Mucosa of rectum (tissue), 2 donors: ENCODE data around the gene DAPK3.
"Not testable (repeated sequence)": the region's sequence is repeated elsewhere in the genome, so short reads cannot be mapped to it uniquely, and the experiment has no call there.

Source experiments
- H3K27ac ChIP-seq, 2 donors: one replicate each; pipeline ENCODE4 v1.7.0; 2013; ENCODE audit warnings: inconsistent platforms in 2 of 2, low read depth in 2 of 2, low read length in 2 of 2
- H3K27me3 ChIP-seq, 2 donors: one replicate each; pipeline ENCODE4 v1.7.0; 2013; ENCODE audit warnings: low read length in 2 of 2; ENCODE audit not compliant: control insufficient read depth in 2 of 2, insufficient read depth in 2 of 2
- H3K36me3 ChIP-seq, 2 donors: one replicate each; pipeline ENCODE4 v1.7.0; 2013; ENCODE audit warnings: low read length in 2 of 2; ENCODE audit not compliant: control insufficient read depth in 2 of 2, insufficient read depth in 2 of 2
- H3K4me1 ChIP-seq, 2 donors: one replicate each; pipeline ENCODE4 v1.7.0; 2013; ENCODE audit warnings: low read length in 2 of 2, mild to moderate bottlenecking in 1 of 2; ENCODE audit not compliant: control insufficient read depth in 2 of 2, insufficient read depth in 2 of 2
- H3K4me3 ChIP-seq, 2 donors: one replicate each; pipeline ENCODE4 v1.7.0; 2013; ENCODE audit warnings: low read length in 2 of 2
- H3K9ac ChIP-seq, 2 donors: one replicate each; pipeline ENCODE4 v1.7.0; 2013; ENCODE audit warnings: low read length in 2 of 2, low read depth in 1 of 2, mild to moderate bottlenecking in 1 of 2
- H3K9me3 ChIP-seq, 2 donors: one replicate each; pipeline ENCODE4 v1.7.0; 2013; ENCODE audit warnings: low read length in 2 of 2; ENCODE audit not compliant: control insufficient read depth in 2 of 2
- donor health status: healthy.
- donor health status: Normal muscosa, but diverticular disease.

Gene DAPK3

GRCh38 chr19:3952755-3953276 lies 18.1 kb downstream of the DAPK3 start:
- H3K27me3 ChIP-seq, H3K36me3 ChIP-seq, H3K9ac ChIP-seq, H3K9me3 ChIP-seq, H3K4me3 ChIP-seq, H3K4me1 ChIP-seq, H3K27ac ChIP-seq: not testable (repeated sequence)

GRCh38 chr19:3950871-3951861 lies 19.7 kb downstream of the DAPK3 start:
- Histone ChIP-seq H3K27ac (no peak overlapping the region), H3K4me3 (peak overlapping the region; percentile 17 to 37), H3K9ac (no peak overlapping the region)

GRCh38 chr19:3949997-3950859 lies 20.7 kb downstream of the DAPK3 start:
- H3K4me1 ChIP-seq, result peaks cover 0 to 4% of the 10 kb centered on the region in 2 donors
- no peaks in the 10 kb centered on the region for H3K36me3 ChIP-seq
- H3K9ac ChIP-seq, result peak overlapping the region in 1 of 2 donors; percentile 6
- no peaks in the 10 kb centered on the region for H3K9me3 ChIP-seq
- no peaks in the 10 kb centered on the region for H3K27me3 ChIP-seq
- peak overlapping the region in 1 of 2 donors; percentile 16 for H3K27ac ChIP-seq
- no peak overlapping the region for H3K4me3 ChIP-seq

More at GRCh38 chr19:3950871-3951861, 19.7 kb downstream of the DAPK3 start:
- H3K9me3 ChIP-seq, result no peaks in the 10 kb centered on the region
- H3K27me3 ChIP-seq, result no peaks in the 10 kb centered on the region
- no peaks in the 10 kb centered on the region for H3K36me3 ChIP-seq
- H3K4me1 ChIP-seq, result peaks cover 0 to 4% of the 10 kb centered on the region in 2 donors

DNA sequence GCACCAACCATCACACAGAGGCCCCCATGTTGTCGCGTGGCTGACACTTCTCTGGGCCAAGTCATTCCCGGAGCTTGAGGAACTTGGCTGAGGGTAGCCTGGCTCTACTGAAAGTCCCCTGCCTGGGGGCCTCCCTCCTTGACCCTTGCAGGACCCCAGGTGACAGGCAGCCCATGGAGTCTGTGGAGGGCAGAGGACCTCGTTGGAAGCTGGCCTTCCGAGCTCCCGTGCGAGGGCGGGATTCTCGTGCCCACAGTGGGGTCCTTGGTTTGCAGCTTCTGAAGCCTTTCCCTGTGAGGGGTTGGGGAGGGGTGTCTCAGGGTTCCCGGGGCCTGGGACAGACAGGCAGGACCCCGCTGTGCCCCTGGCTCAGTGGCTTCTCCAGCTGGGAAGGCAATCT lies 21.6 kb downstream of the DAPK3 start:
- Histone ChIP-seq H3K9ac (no peak overlapping the region), H3K4me3 (no peak overlapping the region), H3K27me3 (no peaks in the 10 kb centered on the region), H3K36me3 (no peaks in the 10 kb centered on the region), H3K4me1 (peaks cover 0 to 4% of the 10 kb centered on the region in 2 donors), H3K9me3 (no peaks in the 10 kb centered on the region), H3K27ac (no peak overlapping the region)

GRCh38 chr19:3947316-3947933 lies 23.5 kb downstream of the DAPK3 start:
- not testable (repeated sequence) for H3K27me3 ChIP-seq, H3K4me1 ChIP-seq, H3K9me3 ChIP-seq, H3K9ac ChIP-seq, H3K36me3 ChIP-seq, H3K4me3 ChIP-seq, H3K27ac ChIP-seq

DNA sequence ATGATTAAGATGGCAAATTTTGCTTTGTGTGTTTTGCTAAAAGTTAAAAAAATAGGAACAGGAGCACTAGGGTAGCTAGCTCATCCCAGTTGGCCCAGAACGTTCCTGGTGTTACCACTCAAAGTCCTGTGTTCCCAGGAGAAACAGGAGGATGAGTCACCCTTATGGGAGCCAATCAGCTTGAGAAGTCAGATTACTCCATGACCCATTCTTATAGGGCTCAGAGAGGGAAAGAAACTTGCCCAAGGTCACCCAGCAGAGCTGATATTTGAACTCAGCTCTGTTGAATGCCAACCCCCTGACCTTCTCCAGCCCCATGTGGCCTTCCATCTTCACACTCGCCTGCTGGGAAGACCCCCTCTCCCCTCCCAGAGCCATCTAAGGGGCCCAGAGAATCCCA lies 25.1 kb downstream of the DAPK3 start:
- no peaks in the 10 kb centered on the region for H3K9me3 ChIP-seq
- no peak overlapping the region for H3K4me3 ChIP-seq
- no peaks in the 10 kb centered on the region for H3K27me3 ChIP-seq
- no peak overlapping the region for H3K9ac ChIP-seq
- H3K27ac ChIP-seq, result no peak overlapping the region
- no peaks in the 10 kb centered on the region for H3K36me3 ChIP-seq
- H3K4me1 ChIP-seq, result no peaks in the 10 kb centered on the region

DNA sequence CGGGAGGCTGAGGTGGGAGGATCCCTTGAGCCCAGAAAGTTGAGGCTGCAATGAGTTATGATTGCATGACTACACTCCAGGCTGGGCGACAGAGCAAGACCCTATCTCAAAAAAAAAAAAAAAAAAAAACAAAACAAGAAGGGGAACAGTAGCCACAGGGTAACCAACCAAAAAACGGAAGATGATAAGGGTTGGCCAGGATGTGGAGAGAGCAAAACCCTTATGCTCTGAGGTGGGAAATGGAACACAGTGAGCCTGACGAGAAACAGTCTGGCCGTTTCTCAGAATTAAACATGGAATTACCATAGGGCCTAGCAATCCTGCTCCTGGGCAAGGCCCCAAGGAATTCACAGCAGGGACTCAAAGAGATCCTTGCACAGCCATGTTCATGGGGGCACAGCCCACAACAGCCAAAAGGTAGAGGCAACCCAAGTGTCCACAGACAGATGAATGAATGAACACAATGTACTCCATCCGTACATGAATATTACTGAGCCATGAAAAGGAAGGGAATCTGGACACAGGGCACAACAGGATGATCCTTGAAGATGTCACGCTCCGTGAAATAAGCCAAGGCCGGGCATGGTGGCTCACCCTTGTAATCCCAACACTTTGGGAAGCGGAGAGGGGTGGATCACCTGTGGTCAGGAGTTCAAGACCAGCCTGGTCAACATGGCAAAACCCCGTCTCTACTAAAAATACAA lies 26.7 kb downstream of the DAPK3 start:
- H3K9me3 ChIP-seq, result no peaks in the 10 kb centered on the region
- H3K4me3 ChIP-seq, result no peak overlapping the region
- H3K36me3 ChIP-seq, result no peaks in the 10 kb centered on the region
- H3K4me1 ChIP-seq, result no peaks in the 10 kb centered on the region
- no peaks in the 10 kb centered on the region for H3K27me3 ChIP-seq
- no peak overlapping the region for H3K27ac ChIP-seq
- no peak overlapping the region for H3K9ac ChIP-seq

DNA sequence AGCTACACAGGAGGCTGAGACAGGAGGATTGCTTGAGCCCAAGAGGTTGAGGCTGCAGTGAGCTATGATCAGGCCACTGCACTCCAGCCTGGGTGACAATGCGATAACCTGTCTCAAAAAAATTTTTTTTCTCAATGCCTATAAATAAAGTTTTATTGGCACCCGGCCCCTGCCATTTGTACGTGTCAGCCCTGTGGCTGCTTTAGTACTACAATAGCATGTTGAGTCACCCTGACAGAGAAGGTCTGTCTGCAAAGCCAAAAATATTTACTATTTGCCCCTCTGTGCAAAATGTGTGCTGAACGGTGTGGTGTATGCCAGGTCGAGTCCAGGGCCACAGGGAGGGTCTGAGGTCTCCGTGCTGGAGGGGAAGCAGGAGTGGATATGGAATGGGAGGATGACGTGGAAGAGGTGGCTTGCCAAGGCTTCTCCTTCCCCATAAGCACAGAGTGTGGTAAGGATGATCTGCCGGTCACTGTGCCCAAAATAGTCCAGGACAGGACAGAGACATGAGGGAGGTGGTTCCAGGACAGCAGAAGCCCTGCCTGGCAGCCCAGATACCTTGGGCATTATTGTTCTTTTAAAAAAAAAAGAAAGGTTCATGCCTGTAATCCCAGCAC lies 28.0 kb downstream of the DAPK3 start:
- Histone ChIP-seq H3K9ac (no peak overlapping the region), H3K4me3 (no peak overlapping the region), H3K9me3 (no peaks in the 10 kb centered on the region), H3K27me3 (no peaks in the 10 kb centered on the region), H3K4me1 (no peaks in the 10 kb centered on the region), H3K27ac (no peak overlapping the region), H3K36me3 (no peaks in the 10 kb centered on the region)

DNA sequence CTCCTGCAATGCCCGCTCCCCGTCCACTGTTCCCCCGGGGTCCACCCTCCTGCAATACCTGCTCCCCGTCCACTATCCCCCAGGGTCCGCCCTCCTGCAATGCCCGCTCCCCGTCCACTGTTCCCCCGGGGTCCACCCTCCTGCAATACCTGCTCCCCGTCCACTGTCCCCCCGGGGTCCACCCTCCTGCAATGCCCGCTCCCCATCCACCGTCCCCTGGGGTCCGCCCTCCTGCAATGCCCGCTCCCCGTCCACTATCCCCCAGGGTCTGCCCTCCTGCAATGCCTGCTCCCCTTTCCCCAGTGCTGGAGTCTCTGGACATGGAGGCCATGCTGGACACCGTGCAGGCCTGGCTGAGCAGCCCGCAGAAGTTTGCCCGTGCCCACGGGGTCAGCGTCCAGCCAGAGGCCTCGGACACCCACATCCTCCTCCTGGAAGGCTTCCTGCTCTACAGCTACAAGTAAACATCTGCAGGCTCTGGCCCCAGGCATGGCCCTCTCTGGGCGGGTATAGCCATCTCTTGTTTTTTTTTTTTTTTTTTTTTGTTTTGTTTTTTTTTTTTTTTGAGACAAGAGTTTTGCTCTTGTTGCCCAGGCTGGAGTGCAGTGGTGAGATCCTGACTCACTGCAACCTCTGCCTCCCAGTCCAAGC lies 32.5 kb downstream of the DAPK3 start:
- H3K9me3 ChIP-seq, H3K36me3 ChIP-seq, H3K27ac ChIP-seq, H3K27me3 ChIP-seq, H3K9ac ChIP-seq, H3K4me3 ChIP-seq, H3K4me1 ChIP-seq: not testable (repeated sequence)
